GM21825 (cell line): ENCODE results near the gene MYRIP.

Experiments
- ATAC-seq: cut with Tn5 transposase; IDR thresholded peaks from one replicate; pipeline ENCODE4 v1.9.1; 2021; ENCODE audit warnings: mild to moderate bottlenecking, moderate library complexity; ENCODE audit not compliant: unreplicated experiment

The MYRIP gene

DNA sequence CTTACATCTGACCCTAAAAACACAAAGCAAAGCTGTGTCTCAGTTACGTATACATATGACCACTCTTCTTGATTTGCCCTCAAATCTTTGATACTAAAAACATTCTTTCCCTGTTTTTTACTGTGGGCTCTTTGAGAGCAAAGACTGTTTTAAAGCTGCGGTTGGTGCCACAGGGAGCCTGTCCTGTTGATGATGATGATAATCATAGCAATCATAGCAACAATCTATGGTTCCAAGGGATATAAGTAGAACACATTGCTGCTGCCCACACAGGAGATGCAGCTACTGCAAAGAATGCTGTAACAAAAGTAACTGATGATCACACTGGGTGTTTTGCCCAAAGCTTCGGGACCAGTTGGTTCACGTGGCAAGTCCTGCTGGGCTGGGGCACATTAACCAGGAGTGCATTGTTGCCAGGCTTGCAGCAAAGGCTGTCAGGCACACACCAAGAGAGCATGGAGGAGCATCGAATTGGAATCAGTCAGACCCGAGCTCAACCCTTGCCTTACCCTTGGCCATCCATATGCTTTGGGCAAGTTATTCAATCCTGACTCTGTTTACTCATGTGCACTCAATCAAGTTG is 368.7 kb downstream of the MYRIP start:
- no peak for ATAC-seq

DNA sequence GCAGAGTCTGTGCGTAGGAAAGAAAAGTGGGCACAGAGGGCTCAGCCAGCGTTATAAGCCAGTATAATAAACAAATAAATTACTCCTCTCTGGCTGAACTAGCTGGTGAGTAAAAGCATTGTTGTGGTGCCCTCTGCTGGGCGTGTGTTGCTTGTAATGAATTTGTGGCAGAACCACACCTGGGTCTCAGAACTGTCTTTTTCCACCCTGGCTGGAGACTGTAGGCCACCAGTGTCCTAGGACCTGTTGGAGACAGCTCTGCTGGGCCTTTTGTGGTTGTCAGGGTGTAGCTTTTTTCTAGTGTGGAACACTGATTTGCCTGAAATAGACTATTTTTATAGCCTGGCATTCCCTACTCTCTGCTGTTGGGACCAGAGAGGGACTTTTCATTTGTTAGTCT is 369.6 kb downstream of the MYRIP start:
- ATAC-seq: no peak

GRCh38 chr3:40181182-40181581 is 371.8 kb downstream of the MYRIP start:
- no peak for ATAC-seq

DNA sequence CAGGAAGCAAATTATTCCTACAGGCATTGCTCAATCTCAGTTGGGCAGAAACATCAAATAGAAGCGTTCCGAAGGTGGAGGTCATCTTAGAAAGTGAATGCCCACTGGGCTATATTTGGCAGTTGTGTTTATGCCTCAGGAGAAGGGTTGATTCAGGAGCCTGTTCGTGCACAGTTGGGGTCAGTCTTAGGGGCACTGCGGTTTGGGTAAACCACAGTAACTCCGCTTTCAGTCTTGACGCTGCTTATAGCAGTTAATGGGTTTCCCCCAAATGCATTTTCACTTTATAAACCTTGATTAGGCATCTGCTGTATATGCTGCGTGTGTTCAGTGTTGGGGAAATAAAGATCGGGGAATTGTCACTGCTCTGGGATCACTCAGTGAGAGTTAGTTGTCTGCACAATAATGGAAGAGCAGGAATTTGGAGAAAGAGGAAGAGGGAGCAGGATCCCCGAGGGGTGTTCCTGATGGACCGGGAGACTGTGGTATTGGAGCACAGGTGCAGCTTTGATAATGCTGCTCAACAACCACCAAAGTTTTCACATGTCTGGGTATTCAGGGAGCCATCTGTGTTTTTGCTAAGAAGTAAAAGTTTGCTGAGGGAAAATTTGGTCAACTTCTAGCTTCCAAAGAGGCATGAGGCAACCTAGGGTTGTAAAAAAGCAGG is 375.8 kb downstream of the MYRIP start:
- peak; percentile 51 for ATAC-seq

- no peak for ATAC-seq
Observed at GRCh38 chr3:40186508-40186907, 377.1 kb downstream of the MYRIP start.

GRCh38 chr3:40187945-40188344 is 378.5 kb downstream of the MYRIP start:
- ATAC-seq: peak; percentile 66

GRCh38 chr3:40189118-40189517 is 379.7 kb downstream of the MYRIP start:
- ATAC-seq: no peak

- no peak for ATAC-seq
Observed at GRCh38 chr3:40190056-40190455, 380.6 kb downstream of the MYRIP start.

GRCh38 chr3:40191251-40191650 is 381.8 kb downstream of the MYRIP start:
- no peak for ATAC-seq

DNA sequence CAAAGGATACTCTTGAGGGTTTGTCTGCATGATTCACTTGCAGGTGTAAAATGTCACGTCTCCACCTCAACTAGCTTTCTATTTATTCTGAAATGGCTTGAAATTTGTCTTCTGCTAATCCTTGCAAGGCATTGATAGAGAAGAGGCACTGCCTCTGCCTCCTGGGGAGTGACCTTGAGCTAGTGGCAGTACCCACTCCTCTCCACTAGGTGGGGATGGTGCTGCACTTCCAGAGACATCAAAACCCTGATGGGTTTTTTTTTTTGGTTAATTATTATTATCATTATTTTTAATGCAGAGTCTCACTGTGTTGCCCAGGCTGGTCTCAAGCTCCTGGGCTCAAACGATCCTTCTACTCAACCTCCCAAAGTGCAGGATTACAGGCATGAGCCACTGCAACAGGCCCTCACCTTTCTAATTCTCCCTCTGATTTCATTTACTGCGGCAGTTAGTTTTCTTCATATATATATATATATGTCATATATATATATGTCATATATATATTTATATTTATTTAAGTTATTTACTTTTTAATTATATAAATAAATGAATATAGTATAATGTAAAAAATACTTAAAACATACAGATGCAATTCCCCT is 382.5 kb downstream of the MYRIP start:
- peak; percentile 64 for ATAC-seq

- no peak for ATAC-seq
Observed at GRCh38 chr3:40192628-40193027, 383.2 kb downstream of the MYRIP start.

- no peak for ATAC-seq
Observed at GRCh38 chr3:40196966-40197365, 387.6 kb downstream of the MYRIP start.

DNA sequence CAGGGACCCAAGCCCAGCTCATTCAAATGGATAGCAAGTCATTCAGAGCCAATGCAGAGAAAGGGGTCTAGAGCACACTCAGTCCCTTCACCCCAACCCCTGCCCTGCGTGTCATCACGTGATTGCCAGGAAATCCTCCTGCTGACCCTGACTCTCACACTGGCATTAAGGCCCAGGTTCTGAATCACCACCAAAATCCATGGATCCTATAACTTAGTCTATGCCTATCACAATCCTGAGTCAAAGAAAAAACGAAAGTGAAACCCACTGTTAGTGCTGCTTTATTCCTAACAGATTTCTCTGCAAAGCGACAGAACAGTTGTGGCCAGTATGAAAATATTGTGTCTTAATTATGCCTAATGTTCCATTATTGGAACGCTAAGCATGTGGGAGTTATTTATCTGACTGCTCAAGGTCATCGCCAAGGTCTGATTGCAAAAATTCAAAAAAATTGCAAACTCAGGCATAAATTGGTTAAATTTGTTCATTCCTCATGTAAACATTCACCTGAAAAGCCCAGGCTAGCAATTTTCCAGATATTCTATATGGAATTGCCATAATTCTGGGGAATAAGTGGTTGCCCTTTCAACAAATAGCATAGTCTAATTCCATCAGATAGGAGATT is 391.4 kb downstream of the MYRIP start:
- ATAC-seq: no peak

DNA sequence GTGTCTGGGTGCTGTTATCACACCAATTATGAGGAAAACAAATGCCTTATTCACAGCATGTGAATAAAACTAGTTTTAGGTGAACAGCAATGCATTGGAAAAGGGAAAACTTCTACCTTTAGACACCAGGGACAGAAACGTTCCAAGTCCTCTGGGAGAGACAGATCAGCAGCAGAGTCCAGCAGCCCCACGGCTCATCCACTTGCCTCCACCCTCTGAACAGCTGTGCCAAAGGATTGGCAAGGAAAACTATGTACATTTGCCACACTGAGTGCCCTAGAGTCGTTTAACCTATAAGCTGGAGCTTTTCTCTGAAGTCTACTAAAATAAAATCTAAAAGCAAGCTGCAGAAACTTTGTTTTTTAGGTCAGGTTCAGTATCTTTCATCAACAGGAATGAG is 392.4 kb downstream of the MYRIP start:
- no peak for ATAC-seq

- no peak for ATAC-seq
Observed at GRCh38 chr3:40206522-40206921, 397.1 kb downstream of the MYRIP start.

GRCh38 chr3:40207796-40208195 is 398.4 kb downstream of the MYRIP start:
- no peak for ATAC-seq

DNA sequence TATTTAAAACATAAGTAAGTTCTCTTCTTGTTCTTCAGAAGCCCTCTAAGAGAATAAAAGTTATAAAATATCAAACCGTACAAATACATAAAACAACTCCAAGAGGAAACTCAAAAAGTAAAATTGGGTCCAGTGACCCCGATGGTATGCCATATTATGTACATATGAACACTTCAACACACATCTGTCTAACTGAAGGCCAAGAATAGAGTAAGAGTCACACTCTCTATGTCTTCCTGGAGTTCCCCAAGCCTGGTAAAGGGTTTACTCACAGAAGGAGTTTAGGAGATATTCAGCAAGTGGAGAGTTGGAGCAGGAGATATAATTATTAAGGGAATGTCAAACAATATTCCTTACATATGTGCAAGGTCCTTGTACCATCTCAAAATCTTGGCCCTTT is 398.8 kb downstream of the MYRIP start:
- ATAC-seq: no peak

- ATAC-seq: no peak
Observed at GRCh38 chr3:40211579-40211978, 402.2 kb downstream of the MYRIP start.

DNA sequence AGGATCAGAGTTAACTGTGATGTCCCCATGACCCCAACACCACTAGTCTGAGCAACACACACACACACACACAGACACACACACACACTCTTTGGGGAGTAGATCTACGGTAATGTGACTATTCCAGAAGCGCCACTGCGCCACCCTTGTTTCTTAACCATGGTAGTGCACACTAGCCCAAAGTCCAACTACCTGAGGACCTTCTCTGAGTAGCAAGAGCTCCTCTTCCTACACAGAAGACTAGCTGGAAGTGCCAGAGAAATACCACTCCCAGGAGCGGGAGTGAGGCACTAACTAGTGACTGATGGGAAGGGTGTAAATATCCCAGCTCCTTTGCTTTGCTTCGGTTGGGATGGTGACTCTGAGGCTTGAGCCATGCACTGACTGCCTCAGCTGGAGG is 404.1 kb downstream of the MYRIP start:
- no peak for ATAC-seq

- ATAC-seq: no peak
Observed at GRCh38 chr3:40215015-40215414, 405.6 kb downstream of the MYRIP start.

GRCh38 chr3:40216471-40216870 is 407.1 kb downstream of the MYRIP start:
- no peak for ATAC-seq

DNA sequence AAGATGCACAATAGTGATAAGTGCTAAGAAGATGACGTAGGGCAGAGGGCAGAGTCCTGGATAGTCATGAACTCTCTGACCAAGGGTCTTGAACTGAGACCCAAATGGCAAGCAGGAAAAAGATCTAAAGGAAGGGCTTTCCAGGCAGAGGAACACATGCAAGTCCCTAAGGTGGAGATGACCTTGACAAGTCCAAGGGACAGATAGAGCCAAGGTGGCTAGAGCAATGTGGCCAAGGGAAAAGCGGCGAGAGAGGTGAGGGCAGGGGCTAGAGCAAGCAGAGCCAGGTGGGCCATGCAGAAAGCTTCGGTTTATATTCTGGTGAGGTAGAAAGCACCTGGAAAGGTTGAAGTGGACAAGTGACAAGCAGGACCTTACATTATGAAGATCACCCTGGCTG is 414.4 kb downstream of the MYRIP start:
- ATAC-seq: no peak
